ENCODE measurements around the gene MED9. TPM values are rescaled to one million over a fixed set of nuclear protein-coding genes. Genes with fewer than 3 reads are reported as not detected.

Gene MED9
- total and polyA plus RNA-seq, 9 of the 15 experiments (the other 6 are each of a cell fraction or from before 2014, with no cell fraction given) = 2.2 to 15.8 (median 12.7) TPM

- Histone ChIP-seq H3K4me2 (ENCODE audit: insufficient read depth, low read length) (no peak overlapping the region), H4K20me1 (replicated peaks; ENCODE audit: control insufficient read depth, insufficient read depth, low read length) (no peaks in the 10 kb centered on the region), H3K27me3 (ENCODE audit: control insufficient read depth in 2 of 2, insufficient read depth in 2 of 2, low read length in 2 of 2) (peaks cover 7 to 26% of the 10 kb centered on the region in 2 experiments; a peak in 3 of 5 replicates), H2AFZ (ENCODE audit: low read depth, low read length) (no peak overlapping the region), H3K9me3 (replicated peaks; ENCODE audit: control insufficient read depth, insufficient read depth, low read depth, low read length) (no peaks in the 10 kb centered on the region), H3K27ac (ENCODE audit: extremely low read depth, low read depth, low read length) (no peak overlapping the region), H3K36me3 (ENCODE audit: control insufficient read depth, insufficient read depth, low read length) (no peaks in the 10 kb centered on the region), H3K4me1 (replicated peaks in 1 of 2; ENCODE audit: control insufficient read depth in 2 of 2, insufficient read depth in 2 of 2, low read length in 2 of 2) (peaks cover 4 to 5% of the 10 kb centered on the region in 2 experiments; a peak in 3 of 5 replicates), H3K9ac (ENCODE audit: insufficient read depth in 1 of 2, low read depth in 2 of 2, low read length in 2 of 2) (no peak overlapping the region), H3K9me1 (ENCODE audit: control insufficient read depth, insufficient read depth, low read length) (no peaks in the 10 kb centered on the region), H3K79me2 (ENCODE audit: control insufficient read depth, insufficient read depth, low read length) (no peaks in the 10 kb centered on the region), H3K4me3 (no peak overlapping the region)
- ChIA-PET POLR2A (interaction anchor here (0.6 to 1.0 kb wide), 4 partner anchors 12 to 1389 kb away, joined by 3 to 4 read pairs (median 3); no protein-coding TSS in a partner anchor), CTCF (ENCODE audit: low intra/inter-chr PET ratio) (no interaction called here)
- WGBS (ENCODE audit: insufficient coverage, low coverage, missing lambda C conversion rate) = 30% methylated on average over 7 of the region's 11 CpGs
- no TSS peak for BruUV-seq (replicated peaks)
- DNase-seq (ENCODE audit: extremely low read depth in 1 of 4, low spot score in 3 of 4) (peak; percentile 50 to 78 (median 62)), FAIRE-seq (peak; percentile 86), ATAC-seq (peak; percentile 89)
- intact Hi-C loops (cut with micrococcal nuclease) = no loop called here
- in situ Hi-C loops (cut with MboI) = no loop called here
- TF ChIP-seq RAD21 (CRISPR knock-in tag; conservative IDR thresholded peaks at IDR 0.05 in 1 of 2, IDR thresholded peaks at IDR 0.05 in 1 of 2) (peak; percentile 39 to 58), CHAMP1 (IDR thresholded peaks at IDR 0.05) (0 out of 2 replicates have a peak, but pooled peaks have one; percentile 40), KLF16 (IDR thresholded peaks at IDR 0.05) (0 out of 2 replicates have a peak, but pooled peaks have one; percentile 7), MAX (CRISPR knock-in tag; IDR thresholded peaks at IDR 0.05) (peak; percentile 24; the same call in 1 of the 2 replicates), HMBOX1 (IDR thresholded peaks at IDR 0.05) (0 out of 2 replicates have a peak, but pooled peaks have one; percentile 18), TEAD1 (CRISPR knock-in tag; IDR thresholded peaks at IDR 0.05) (no peak), CREM (IDR thresholded peaks at IDR 0.05; ENCODE audit: low read depth) (0 out of 2 replicates have a peak, but pooled peaks have one; percentile 17), CEBPZ (IDR thresholded peaks at IDR 0.05; ENCODE audit: borderline replicate concordance, low read depth, low read length) (no peak), CC2D1A (IDR thresholded peaks at IDR 0.05) (peak; percentile 55; the same call in 1 of the 2 replicates), DEAF1 (CRISPR knock-in tag; IDR thresholded peaks at IDR 0.05) (0 out of 2 replicates have a peak, but pooled peaks have one; percentile 32), ZNF124 (CRISPR knock-in tag; IDR thresholded peaks at IDR 0.05) (no peak)
Measured at GRCh38 chr17:17440010-17440843, 36.6 kb upstream of the MED9 start.

All from K562 (cell line).